Mesodermal cell (in vitro differentiated cells): ENCODE results near the gene MPPED1.

ENCODE experiments used
- H3K27ac ChIP-seq: 2 replicates; pipeline ENCODE4 v1.7.0; 2013; ENCODE audit warnings: mild to moderate bottlenecking, low read depth, low read length, moderate library complexity; ENCODE audit not compliant: severe bottlenecking
- H3K36me3 ChIP-seq: 2 replicates; pipeline ENCODE4 v1.7.1; 2013; ENCODE audit warnings: mild to moderate bottlenecking, low read length, moderate library complexity; ENCODE audit not compliant: control insufficient read depth, insufficient read depth
- H3K4me1 ChIP-seq: one replicate; pipeline ENCODE4 v1.7.1; 2013; ENCODE audit warnings: mild to moderate bottlenecking, low read length; ENCODE audit not compliant: insufficient read depth, control insufficient read depth, poor library complexity, severe bottlenecking
- H3K4me3 ChIP-seq: 2 replicates; pipeline ENCODE4 v1.7.0; 2013; ENCODE audit warnings: low read length, control low read depth, mild to moderate bottlenecking; ENCODE audit not compliant: insufficient read depth, poor library complexity, severe bottlenecking; ENCODE audit errors: extremely low read depth
- H3K9me3 ChIP-seq: 2 replicates; pipeline ENCODE4 v1.7.1; 2013; ENCODE audit warnings: mild to moderate bottlenecking, low read length, moderate library complexity; ENCODE audit not compliant: control insufficient read depth
- whole genome bisulfite sequencing, 2 experiments: methylation state at CpG; one replicate each; pipeline ENCODE4 v1.1.5; 2013; ENCODE audit warnings: missing lambda C conversion rate in 2 of 2; ENCODE audit not compliant: insufficient coverage in 2 of 2; 5-methylcytosine and 5-hydroxymethylcytosine counted together

The MPPED1 gene

GRCh38 chr22:43504068-43504467 is 92.3 kb downstream of the MPPED1 start:
- 82 to 95% methylated on average over 3 of the region's 3 CpGs for WGBS, 2 experiments

DNA sequence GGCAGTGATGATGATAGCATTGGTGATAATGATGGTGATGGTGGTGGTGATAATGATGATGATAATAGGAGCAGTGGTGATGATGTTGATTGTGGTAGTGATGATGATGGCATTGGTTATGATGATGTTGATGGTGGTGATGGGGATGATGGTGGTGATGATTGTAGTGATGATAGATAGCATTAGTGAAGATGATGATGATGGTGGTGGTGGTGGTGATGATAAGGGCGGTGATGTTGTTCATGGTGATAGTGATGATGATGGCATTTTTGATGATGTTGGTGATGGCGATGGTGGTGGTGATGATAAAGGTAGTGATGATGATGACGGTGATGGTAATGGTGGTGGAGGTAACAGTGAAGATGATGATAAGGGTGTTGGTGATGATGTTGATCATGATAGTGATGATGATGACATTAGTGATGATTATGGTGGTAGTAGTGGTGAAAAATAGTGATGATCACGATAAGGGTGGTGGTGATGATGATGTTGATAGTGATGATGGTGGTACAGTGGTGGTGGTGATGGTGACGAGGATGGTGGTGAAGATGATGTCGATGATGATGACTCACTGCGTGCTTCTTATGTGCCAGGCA is 93.0 kb downstream of the MPPED1 start:
- WGBS, 2 experiments, result 96 to 97% methylated on average over 4 of the region's 7 CpGs
- no peak overlapping the region for H3K4me3 ChIP-seq
- no peaks in the 10 kb centered on the region for H3K4me1 ChIP-seq
- no peaks in the 10 kb centered on the region for H3K36me3 ChIP-seq
- H3K27ac ChIP-seq, result no peak overlapping the region
- no peaks in the 10 kb centered on the region for H3K9me3 ChIP-seq

More at GRCh38 chr22:43504068-43504467, 92.3 kb downstream of the MPPED1 start:
- Histone ChIP-seq H3K4me3 (no peak overlapping the region), H3K9me3 (no peaks in the 10 kb centered on the region), H3K36me3 (no peaks in the 10 kb centered on the region), H3K4me1 (no peaks in the 10 kb centered on the region), H3K27ac (no peak overlapping the region)

DNA sequence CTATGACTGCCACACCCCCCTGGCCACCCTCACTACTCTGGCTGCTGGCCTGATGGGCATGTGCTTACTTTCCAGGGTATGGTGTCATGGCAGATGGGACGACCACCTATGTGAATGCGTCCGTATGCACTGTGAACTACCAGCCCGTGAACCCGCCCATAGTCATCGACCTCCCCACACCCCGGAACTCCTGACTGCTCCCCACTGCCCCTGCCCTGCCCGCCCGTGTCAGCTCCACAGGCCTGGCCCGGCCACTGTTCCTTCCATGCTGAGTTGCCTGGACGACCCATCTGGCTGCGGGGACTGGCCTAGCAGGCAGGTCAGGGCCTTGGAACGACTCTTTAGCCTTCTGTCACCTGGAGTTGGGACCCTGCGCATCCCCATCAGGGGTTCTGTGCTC is 93.6 kb downstream of the MPPED1 start:
- no peaks in the 10 kb centered on the region for H3K9me3 ChIP-seq
- H3K4me1 ChIP-seq, result no peaks in the 10 kb centered on the region
- 93 to 99% methylated on average over 11 to 14 of the region's 14 CpGs for WGBS, 2 experiments

GRCh38 chr22:43505896-43506295 is 94.1 kb downstream of the MPPED1 start:
- 56 to 63% methylated on average over 4 of the region's 8 CpGs for WGBS, 2 experiments
- Histone ChIP-seq H3K4me3 (no peak overlapping the region), H3K36me3 (no peaks in the 10 kb centered on the region), H3K9me3 (no peaks in the 10 kb centered on the region), H3K27ac (no peak overlapping the region), H3K4me1 (no peaks in the 10 kb centered on the region)

More for the DNA sequence above, 93.6 kb downstream of the MPPED1 start:
- no peak overlapping the region for H3K4me3 ChIP-seq
- H3K36me3 ChIP-seq, result no peaks in the 10 kb centered on the region
- no peak overlapping the region for H3K27ac ChIP-seq

- Histone ChIP-seq H3K9me3 (no peaks in the 10 kb centered on the region), H3K4me1 (no peaks in the 10 kb centered on the region), H3K36me3 (no peaks in the 10 kb centered on the region), H3K27ac (no peak overlapping the region), H3K4me3 (no peak overlapping the region)
- 85 to 87% methylated on average over 5 to 9 of the region's 12 CpGs for WGBS, 2 experiments
Observed at GRCh38 chr22:43506487-43506886, 94.7 kb downstream of the MPPED1 start.

DNA sequence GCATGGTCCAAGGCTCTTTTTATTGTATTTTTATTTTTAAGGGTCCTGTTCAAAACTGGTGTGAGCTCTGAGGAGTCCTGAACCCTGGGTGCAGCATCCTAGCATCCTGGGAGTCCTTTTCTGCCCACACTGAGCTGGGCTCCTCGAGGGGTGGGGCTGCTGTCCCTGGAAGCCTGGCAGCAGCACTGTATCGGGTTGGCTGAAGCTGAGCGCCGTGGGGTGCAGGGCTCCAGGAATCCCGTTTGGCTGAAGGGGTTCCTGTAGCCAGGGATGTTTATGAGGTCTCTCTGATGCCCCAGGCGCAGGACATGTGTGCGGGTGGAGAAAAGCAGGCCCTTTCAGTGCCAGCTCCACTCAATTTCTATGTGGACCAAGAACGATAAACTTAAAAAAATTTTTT is 95.4 kb downstream of the MPPED1 start:
- Histone ChIP-seq H3K27ac (no peak overlapping the region), H3K36me3 (no peaks in the 10 kb centered on the region), H3K4me1 (no peaks in the 10 kb centered on the region), H3K9me3 (no peaks in the 10 kb centered on the region), H3K4me3 (no peak overlapping the region)
- 80 to 92% methylated on average over 4 to 7 of the region's 8 CpGs for WGBS, 2 experiments

- H3K4me1 ChIP-seq, result no peaks in the 10 kb centered on the region
- H3K36me3 ChIP-seq, result no peaks in the 10 kb centered on the region
- no peak overlapping the region for H3K4me3 ChIP-seq
- H3K27ac ChIP-seq, result no peak overlapping the region
- H3K9me3 ChIP-seq, result no peaks in the 10 kb centered on the region
Observed at GRCh38 chr22:43508489-43508888, 96.7 kb downstream of the MPPED1 start.

DNA sequence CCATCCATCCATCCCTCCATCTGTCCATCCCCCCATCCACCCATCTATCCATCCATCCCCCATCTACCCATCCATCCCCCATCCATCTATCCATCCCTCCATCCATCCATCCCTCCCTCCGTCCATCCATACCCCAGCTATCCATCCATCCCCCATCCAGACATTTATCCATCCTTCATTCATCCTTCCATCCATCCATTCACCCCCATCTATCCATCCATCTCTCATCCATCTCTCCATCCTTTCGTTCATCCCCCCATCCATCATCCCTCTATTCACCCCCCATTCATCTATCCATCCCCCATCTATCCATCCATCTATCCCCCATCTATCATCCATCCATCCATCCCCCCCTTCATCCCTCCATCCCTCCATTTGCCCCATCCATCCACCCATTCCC is 97.5 kb downstream of the MPPED1 start:
- Histone ChIP-seq H3K9me3 (no peaks in the 10 kb centered on the region), H3K4me3 (no peak overlapping the region), H3K4me1 (no peaks in the 10 kb centered on the region), H3K36me3 (no peaks in the 10 kb centered on the region), H3K27ac (no peak overlapping the region)
- 73 to 75% methylated on average over 2 of the region's 2 CpGs for WGBS, 2 experiments

DNA sequence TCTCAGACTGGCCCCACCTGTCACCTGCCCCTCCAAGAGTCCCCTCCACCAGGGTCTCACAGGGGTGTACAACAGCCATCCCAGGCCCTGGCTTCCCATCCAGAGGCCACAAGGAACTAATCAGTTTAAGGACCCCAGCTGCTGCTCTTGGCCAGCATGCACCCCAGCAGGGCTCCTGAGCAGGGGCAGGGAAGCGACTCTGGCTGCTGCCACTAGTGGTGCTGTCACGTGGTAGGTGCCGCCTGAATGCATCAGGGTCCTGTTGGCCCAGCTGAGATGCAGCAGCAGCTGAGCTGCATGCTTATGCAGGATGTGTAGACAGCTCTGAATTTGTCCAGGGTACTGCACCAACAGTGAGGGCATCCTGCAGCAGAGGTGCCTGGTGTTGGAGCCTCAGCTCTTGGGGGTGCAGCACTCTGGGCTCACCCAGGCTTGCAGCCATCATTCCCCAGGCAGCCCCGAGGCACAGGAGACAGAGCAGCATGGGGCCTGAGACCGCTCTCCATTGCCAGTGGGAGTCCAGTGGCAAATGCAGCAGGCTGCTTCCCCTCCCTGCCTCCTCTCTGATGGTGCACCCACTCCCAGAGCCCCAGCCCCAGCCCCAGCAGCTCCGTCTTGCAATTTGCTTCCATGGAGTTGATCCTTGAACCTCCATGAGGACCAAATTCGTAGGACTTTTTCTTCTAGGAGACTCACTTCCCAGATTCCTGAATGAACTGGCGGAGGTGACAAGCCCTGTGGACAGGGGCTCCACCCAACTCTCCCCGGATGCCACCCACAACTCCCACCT is 98.7 kb downstream of the MPPED1 start:
- no peaks in the 10 kb centered on the region for H3K9me3 ChIP-seq
- WGBS, 2 experiments, result 80 to 83% methylated on average over 7 to 8 of the region's 9 CpGs
- no peak overlapping the region for H3K27ac ChIP-seq
- H3K36me3 ChIP-seq, result no peaks in the 10 kb centered on the region
- H3K4me3 ChIP-seq, result no peak overlapping the region
- no peaks in the 10 kb centered on the region for H3K4me1 ChIP-seq

- no peaks in the 10 kb centered on the region for H3K9me3 ChIP-seq
- H3K4me3 ChIP-seq, result no peak overlapping the region
- no peaks in the 10 kb centered on the region for H3K4me1 ChIP-seq
- H3K27ac ChIP-seq, result no peak overlapping the region
- H3K36me3 ChIP-seq, result no peaks in the 10 kb centered on the region
- 93 to 95% methylated on average over 13 to 14 of the region's 16 CpGs for WGBS, 2 experiments
Observed at GRCh38 chr22:43511276-43511910, 99.6 kb downstream of the MPPED1 start.

GRCh38 chr22:43512279-43512678 is 100.5 kb downstream of the MPPED1 start:
- Histone ChIP-seq H3K4me1 (no peaks in the 10 kb centered on the region), H3K27ac (no peak overlapping the region), H3K4me3 (no peak overlapping the region), H3K9me3 (no peaks in the 10 kb centered on the region), H3K36me3 (no peaks in the 10 kb centered on the region)
- WGBS, 2 experiments, result 87 to 96% methylated on average over 8 of the region's 8 CpGs
